GM23338 (cell line): ENCODE results near the gene MNDA. TPM values are rescaled to one million over a fixed set of nuclear protein-coding genes. Genes with fewer than 3 reads are reported as not detected.

Source experiments
- ATAC-seq: fragments of 200-7000 bp; cut with Tn5 transposase; 3 replicates; pipeline ENCODE4 v1.9.1; 2020
- DNase-seq: peaks from one replicate; pipeline ENCODE4 v3.0.0-alpha.2; 2015; ENCODE audit warnings: low spot score
- H2AFZ ChIP-seq: fragments of 200-600 bp; sonication (generic); 2 replicates; pipeline ENCODE4 v1.8.0; 2016; ENCODE audit warnings: antibody characterized with exemption, mild to moderate bottlenecking, moderate library complexity
- H3F3A ChIP-seq: fragments of 200-600 bp; sonication (generic); replicated peaks from 2 replicates; pipeline ENCODE4 v1.8.0; 2017; ENCODE audit warnings: antibody characterized with exemption, mixed run types, low read depth
- H3K27ac ChIP-seq: fragments of 200-600 bp; sonication (generic); 2 replicates; pipeline ENCODE4 v1.6.1; 2016; ENCODE audit warnings: low read depth
- H3K27me3 ChIP-seq: fragments of 200-600 bp; sonication (generic); 2 replicates; pipeline ENCODE4 v1.8.0; 2016; ENCODE audit warnings: mild to moderate bottlenecking, mixed run types, moderate library complexity; ENCODE audit not compliant: insufficient read depth
- H3K36me3 ChIP-seq: fragments of 200-600 bp; sonication (generic); 2 replicates; pipeline ENCODE4 v1.8.0; 2016; ENCODE audit warnings: mild to moderate bottlenecking; ENCODE audit not compliant: insufficient read depth
- H3K4me1 ChIP-seq: fragments of 200-600 bp; sonication (generic); 2 replicates; pipeline ENCODE4 v1.8.0; 2016; ENCODE audit warnings: mild to moderate bottlenecking, moderate library complexity; ENCODE audit not compliant: insufficient read depth
- H3K4me2 ChIP-seq: fragments of 200-600 bp; sonication (generic); 2 replicates; pipeline ENCODE4 v1.7.1; 2017; ENCODE audit warnings: mixed run types
- H3K4me3 ChIP-seq: fragments of 200-600 bp; sonication (generic); 2 replicates; pipeline ENCODE4 v1.6.1; 2016; ENCODE audit warnings: mixed run types
- H3K79me2 ChIP-seq: fragments of 200-600 bp; sonication (generic); replicated peaks from 2 replicates; pipeline ENCODE4 v1.8.0; 2017; ENCODE audit warnings: mild to moderate bottlenecking; ENCODE audit not compliant: insufficient read depth
- H3K9me2 ChIP-seq: fragments of 200-600 bp; sonication (generic); 2 replicates; pipeline ENCODE4 v1.8.0; 2017; ENCODE audit not compliant: insufficient read depth
- H4K20me1 ChIP-seq: fragments of 200-600 bp; sonication (generic); replicated peaks from 2 replicates; pipeline ENCODE4 v1.8.0; 2017; ENCODE audit warnings: mild to moderate bottlenecking; ENCODE audit not compliant: insufficient read depth
- H3K27ac Mint-ChIP-seq: 2 replicates; pipeline ENCODE4 v1.8.0; 2020; ENCODE audit warnings: inconsistent platforms, mild to moderate bottlenecking, moderate library complexity, mixed read lengths
- H3K27me3 Mint-ChIP-seq: 3 replicates; pipeline ENCODE4 v1.8.0; 2022; ENCODE audit warnings: low read depth, mild to moderate bottlenecking, moderate library complexity, mixed read lengths, inconsistent platforms; ENCODE audit not compliant: insufficient read depth, poor library complexity
- H3K36me3 Mint-ChIP-seq: 3 replicates; pipeline ENCODE4 v1.8.0; 2021; ENCODE audit warnings: low read depth, mild to moderate bottlenecking, inconsistent platforms, moderate library complexity, mixed read lengths
- H3K4me1 Mint-ChIP-seq: 3 replicates; pipeline ENCODE4 v1.8.0; 2020; ENCODE audit warnings: mild to moderate bottlenecking, inconsistent platforms, mixed read lengths
- H3K4me3 Mint-ChIP-seq: 3 replicates; pipeline ENCODE4 v1.8.0; 2021; ENCODE audit warnings: moderate library complexity, mild to moderate bottlenecking, inconsistent platforms, mixed read lengths
- H3K9me3 Mint-ChIP-seq: 3 replicates; pipeline ENCODE4 v1.8.0; 2020; ENCODE audit warnings: moderate library complexity, mild to moderate bottlenecking, inconsistent platforms, mixed read lengths
- CREB1 ChIP-seq: fragments of 250-450 bp; sonication (Bioruptor Pico); IDR thresholded peaks from 2 replicates; pipeline ENCODE4 v1.5.0; 2020; ENCODE audit warnings: low read depth, mild to moderate bottlenecking, moderate library complexity
- CTCF ChIP-seq, 2 experiments: fragments of 200-600 bp in 1 of 2; sonication (generic) in 1 of 2; conservative IDR thresholded peaks; 2 replicates each; pipeline versions ENCODE4 v1.5.1 to v1.6.1; 2016 to 2017; ENCODE audit warnings: antibody characterized with exemption in 2 of 2, low read depth in 2 of 2, mild to moderate bottlenecking in 2 of 2, moderate library complexity in 1 of 2
- ETS1 ChIP-seq: IDR thresholded peaks from 2 replicates; pipeline ENCODE4 v1.6.1; 2016; ENCODE audit warnings: antibody characterized with exemption
- EZH2phosphoT487 ChIP-seq: fragments of 200-600 bp; sonication (generic); IDR thresholded peaks from one replicate; pipeline ENCODE4 v1.8.1; 2018; ENCODE audit warnings: antibody characterized with exemption; ENCODE audit not compliant: unreplicated experiment
- JUNB ChIP-seq: IDR thresholded peaks from one replicate; pipeline ENCODE4 v1.6.1; 2016; ENCODE audit warnings: antibody characterized with exemption; ENCODE audit not compliant: unreplicated experiment
- NANOG ChIP-seq: IDR thresholded peaks from 2 replicates; pipeline ENCODE4 v1.6.1; 2016; ENCODE audit warnings: antibody characterized with exemption, borderline replicate concordance
- POLR2AphosphoS5 ChIP-seq: IDR thresholded peaks from 2 replicates; pipeline ENCODE4 v1.6.1; 2016; ENCODE audit warnings: antibody characterized with exemption, low read depth
- REST ChIP-seq: IDR thresholded peaks from one replicate; pipeline ENCODE4 v1.6.1; 2018; ENCODE audit warnings: antibody characterized with exemption; ENCODE audit not compliant: unreplicated experiment
- ZNF114 ChIP-seq: fragments of 250-450 bp; sonication (Bioruptor Pico); IDR thresholded peaks from 2 replicates; pipeline ENCODE4 v1.5.0; 2020; ENCODE audit warnings: mild to moderate bottlenecking, moderate library complexity
- ZNF331 ChIP-seq: fragments of 250-450 bp; sonication (Bioruptor Pico); IDR thresholded peaks from 2 replicates; pipeline ENCODE4 v1.5.0; 2020; ENCODE audit warnings: low read depth, mild to moderate bottlenecking, moderate library complexity
- polyA plus RNA-seq: library from polyadenylated mRNA; unstranded; fragments of >200 nt; fragmentation: Nextera tagmentation; extraction: Ambion mirVana; gene quantifications from 2 replicates; pipeline ENCODE4 v1.2.1, GENCODE V29; 2016
- total RNA-seq: library from RNA; depleted of rRNA; stranded (reverse); fragments of >200 nt; shearing (Covaris generic); gene quantifications from 2 replicates; pipeline ENCODE4 v1.2.3, GENCODE V29; 2014

Gene MNDA
- total and polyA plus RNA-seq, 2 experiments from 2014 or later, result not detected

- Mint-ChIP-seq H3K9me3 (peaks cover 22% of the 10 kb centered on the region), H3K27me3 (no peaks in the 10 kb centered on the region), H3K4me3 (no peak overlapping the region), H3K36me3 (peaks cover 20% of the 10 kb centered on the region), H3K27ac (no peak overlapping the region), H3K4me1 (no peaks in the 10 kb centered on the region)
- H3K79me2 ChIP-seq, result no peaks in the 10 kb centered on the region
- H3K9me2 ChIP-seq, result no peaks in the 10 kb centered on the region
- no peak overlapping the region for H3K4me2 ChIP-seq
- H3K36me3 ChIP-seq, result no peaks in the 10 kb centered on the region; the same call in 1 of the 2 replicates
- H3K27me3 ChIP-seq, result no peaks in the 10 kb centered on the region
- DNase-seq (no peak), ATAC-seq (no peak)
- H3F3A ChIP-seq, result no peaks in the 10 kb centered on the region
- H4K20me1 ChIP-seq, result no peaks in the 10 kb centered on the region
- TF ChIP-seq CREB1 (CRISPR knock-in tag) (no peak), ETS1 (no peak), NANOG (no peak), ZNF114 (no peak), EZH2phosphoT487 (no peak), CTCF (conservative IDR thresholded peaks at IDR 0.05; ENCODE audit: low read depth in 2 of 2) (no peak), JUNB (no peak), REST (no peak), ZNF331 (CRISPR knock-in tag) (no peak)
- H3K4me3 ChIP-seq, result no peak overlapping the region
- H3K4me1 ChIP-seq, result no peaks in the 10 kb centered on the region
- no peak overlapping the region for H3K27ac ChIP-seq
- no peak overlapping the region for H2AFZ ChIP-seq
Observed at GRCh38 chr1:158833264-158833663, 2.1 kb downstream of the MNDA start.

- H3K4me1 Mint-ChIP-seq, result no peaks in the 10 kb centered on the region
- TF ChIP-seq POLR2AphosphoS5, result no peak
- no peak for TF ChIP-seq CTCF (conservative IDR thresholded peaks at IDR 0.05; ENCODE audit: low read depth in 2 of 2)
- TF ChIP-seq REST, result no peak
- no peak for TF ChIP-seq JUNB
- TF ChIP-seq NANOG, result no peak
- no peak for TF ChIP-seq EZH2phosphoT487
Observed at GRCh38 chr1:158836038-158836437, 4.9 kb downstream of the MNDA start.

More at GRCh38 chr1:158836038-158836437, 4.9 kb downstream of the MNDA start:
- Histone ChIP-seq H3K9me2 (no peaks in the 10 kb centered on the region), H4K20me1 (no peaks in the 10 kb centered on the region), H3K4me2 (no peak overlapping the region), H3K27ac (no peak overlapping the region), H3K27me3 (no peaks in the 10 kb centered on the region), H3K36me3 (no peaks in the 10 kb centered on the region), H2AFZ (no peak overlapping the region), H3K4me3 (no peak overlapping the region), H3F3A (no peaks in the 10 kb centered on the region), H3K4me1 (no peaks in the 10 kb centered on the region), H3K79me2 (no peaks in the 10 kb centered on the region)
- H3K36me3 Mint-ChIP-seq, result no peaks in the 10 kb centered on the region
- ATAC-seq (no peak), DNase-seq (no peak)
- no peaks in the 10 kb centered on the region for H3K9me3 Mint-ChIP-seq
- H3K4me3 Mint-ChIP-seq, result no peak overlapping the region
- no peak overlapping the region for H3K27ac Mint-ChIP-seq
- no peaks in the 10 kb centered on the region for H3K27me3 Mint-ChIP-seq
